ENCODE data around the gene D2HGDH. TPM values are rescaled to one million over a fixed set of nuclear protein-coding genes. Genes with fewer than 3 reads are reported as not detected.

D2HGDH gene
- total RNA-seq, 1 experiment from 2014 or later: 46.3 TPM

DNA sequence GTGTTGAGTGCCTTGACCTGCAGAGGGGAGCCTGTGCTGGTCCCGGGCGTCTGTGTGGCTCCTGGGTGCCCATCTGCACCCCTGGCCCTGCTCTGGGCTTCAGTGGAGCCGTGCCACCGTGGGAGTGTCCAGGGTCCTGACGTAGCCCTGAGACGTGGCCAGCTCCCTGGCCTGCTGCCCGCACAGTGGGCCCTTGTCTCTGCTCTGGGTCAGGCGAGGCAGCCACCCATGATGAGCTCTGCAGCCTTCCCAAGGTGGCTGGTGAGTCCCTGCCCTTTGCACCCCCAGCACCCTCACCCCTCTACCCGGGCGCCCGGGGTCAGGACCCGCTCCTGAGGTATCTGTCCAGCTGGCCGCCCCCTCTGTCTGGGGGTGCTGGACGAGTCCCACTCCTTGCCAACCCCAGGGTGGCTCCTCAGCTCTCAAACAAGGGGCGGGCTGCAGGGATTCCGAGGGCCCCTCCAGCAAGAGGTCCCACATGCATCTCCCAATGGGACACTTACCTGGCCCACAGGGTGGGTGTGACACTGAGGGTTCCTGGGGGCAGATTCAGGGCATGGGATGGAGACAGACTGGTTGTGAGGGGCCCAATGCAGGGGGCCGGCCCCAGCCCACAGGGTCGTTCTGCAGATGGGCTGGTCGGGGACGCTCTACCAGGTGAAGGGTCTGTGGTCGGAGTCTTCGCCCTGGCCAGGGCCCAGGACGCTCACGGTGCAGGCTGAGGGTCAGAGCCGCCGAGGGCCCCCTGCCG lies 76.9 kb downstream of the D2HGDH start:
- ChIA-PET POLR2A (no interaction called here), CTCF (no interaction called here), RAD21 (ENCODE audit: low non-redundant PET in 1 of 2, low total read pairs in 2 of 2, uncharacterized antibody in 2 of 2, unreplicated experiment in 2 of 2) (no interaction called here)
- H3K9me3 ChIP-seq (ENCODE audit: control insufficient read depth in 1 of 2, insufficient read depth in 1 of 2, low read depth in 1 of 2, low read length in 2 of 2): no peaks in the 10 kb centered on the region
- H3K27ac ChIP-seq (ENCODE audit: low read depth, low read length): no peak overlapping the region
- H3K79me2 ChIP-seq (ENCODE audit: insufficient read depth, low read length): no peaks in the 10 kb centered on the region
- H3K4me2 ChIP-seq (ENCODE audit: low read length): no peak overlapping the region
- no TSS peak for BruUV-seq (replicated peaks)
- no peaks in the 10 kb centered on the region for H3K9me2 ChIP-seq (ENCODE audit: insufficient read depth)
- H4K20me1 ChIP-seq (ENCODE audit: insufficient read depth): no peaks in the 10 kb centered on the region
- ATAC-seq (no peak), DNase-seq (ENCODE audit: low read depth, low spot score) (no peak)
- intact Hi-C loops (cut with micrococcal nuclease): no loop called here
- no peaks in the 10 kb centered on the region for H3K4me1 ChIP-seq (ENCODE audit: control insufficient read depth in 1 of 2, insufficient read depth in 2 of 2, low read length in 2 of 2)
- H3K27me3 ChIP-seq (ENCODE audit: insufficient read depth, low read length): no peaks in the 10 kb centered on the region
- H3K4me3 ChIP-seq (replicated peaks in 1 of 2; ENCODE audit: low read depth in 1 of 2, low read length in 2 of 2): no peak overlapping the region
- no peak overlapping the region for H3K9ac ChIP-seq (ENCODE audit: low read length)
- no peak overlapping the region for H2AFZ ChIP-seq (ENCODE audit: low read depth, low read length, poor library complexity, severe bottlenecking)
- H3K36me3 ChIP-seq (ENCODE audit: control insufficient read depth in 1 of 2, insufficient read depth in 2 of 2, low read length in 2 of 2): no peaks in the 10 kb centered on the region
- TF ChIP-seq ELF1 (IDR thresholded peaks at IDR 0.05; ENCODE audit: borderline replicate concordance, low read depth): no peak
- TF ChIP-seq EZH2 (IDR thresholded peaks at IDR 0.05): no peak
- TF ChIP-seq REST (IDR thresholded peaks at IDR 0.05; ENCODE audit: low read depth): no peak
- no peak for TF ChIP-seq TCF7L2 (IDR thresholded peaks at IDR 0.05; ENCODE audit: borderline replicate concordance, extremely low read depth, insufficient read depth, insufficient read length)
- no peak for TF ChIP-seq POLR2AphosphoS5 (IDR thresholded peaks at IDR 0.05; ENCODE audit: low read depth, low read length)
- no peak for TF ChIP-seq ZFX (IDR thresholded peaks at IDR 0.05)
- TF ChIP-seq, protein P1, sequence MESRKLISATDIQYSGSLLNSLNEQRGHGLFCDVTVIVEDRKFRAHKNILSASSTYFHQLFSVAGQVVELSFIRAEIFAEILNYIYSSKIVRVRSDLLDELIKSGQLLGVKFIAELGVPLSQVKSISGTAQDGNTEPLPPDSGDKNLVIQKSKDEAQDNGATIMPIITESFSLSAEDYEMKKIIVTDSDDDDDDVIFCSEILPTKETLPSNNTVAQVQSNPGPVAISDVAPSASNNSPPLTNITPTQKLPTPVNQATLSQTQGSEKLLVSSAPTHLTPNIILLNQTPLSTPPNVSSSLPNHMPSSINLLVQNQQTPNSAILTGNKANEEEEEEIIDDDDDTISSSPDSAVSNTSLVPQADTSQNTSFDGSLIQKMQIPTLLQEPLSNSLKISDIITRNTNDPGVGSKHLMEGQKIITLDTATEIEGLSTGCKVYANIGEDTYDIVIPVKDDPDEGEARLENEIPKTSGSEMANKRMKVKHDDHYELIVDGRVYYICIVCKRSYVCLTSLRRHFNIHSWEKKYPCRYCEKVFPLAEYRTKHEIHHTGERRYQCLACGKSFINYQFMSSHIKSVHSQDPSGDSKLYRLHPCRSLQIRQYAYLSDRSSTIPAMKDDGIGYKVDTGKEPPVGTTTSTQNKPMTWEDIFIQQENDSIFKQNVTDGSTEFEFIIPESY (IDR thresholded peaks at IDR 0.05; ENCODE audit: extremely low read depth, insufficient replicate concordance, low read length): no peak
- TF ChIP-seq ZNF274 (IDR thresholded peaks at IDR 0.05; ENCODE audit: low read depth, low read length): no peak
- TF ChIP-seq RAD21 (IDR thresholded peaks at IDR 0.05; ENCODE audit: low read depth): no peak
- TF ChIP-seq SP1 (IDR thresholded peaks at IDR 0.05; ENCODE audit: low read depth): no peak
- TF ChIP-seq POLR2A (IDR thresholded peaks at IDR 0.05; ENCODE audit: borderline replicate concordance, extremely low read depth, insufficient read depth, insufficient read length): no peak
- no peak for TF ChIP-seq SRF (IDR thresholded peaks at IDR 0.05; ENCODE audit: low read depth)
- no peak for TF ChIP-seq CBX3 (IDR thresholded peaks at IDR 0.05; ENCODE audit: low read depth)
- no peak for TF ChIP-seq CTCF (IDR thresholded peaks at IDR 0.05 in 2 of 3, conservative IDR thresholded peaks at IDR 0.05 in 1 of 3; ENCODE audit: borderline replicate concordance in 1 of 3, insufficient read depth in 1 of 3, low read depth in 2 of 3, low read length in 2 of 3)
- TF ChIP-seq, protein P2, sequence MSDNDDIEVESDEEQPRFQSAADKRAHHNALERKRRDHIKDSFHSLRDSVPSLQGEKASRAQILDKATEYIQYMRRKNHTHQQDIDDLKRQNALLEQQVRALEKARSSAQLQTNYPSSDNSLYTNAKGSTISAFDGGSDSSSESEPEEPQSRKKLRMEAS (IDR thresholded peaks at IDR 0.05): no peak
- no peak for TF ChIP-seq SIN3A (IDR thresholded peaks at IDR 0.05; ENCODE audit: low read depth)
- TF ChIP-seq JUND (IDR thresholded peaks at IDR 0.05): no peak
- TF ChIP-seq CEBPB (IDR thresholded peaks at IDR 0.05; ENCODE audit: low read depth): no peak
